Erythroblast (primary cell): ENCODE data around the gene RASSF5.

Source experiments
- GATA1 ChIP-seq: IDR thresholded peaks from 2 replicates; pipeline ENCODE4 v1.6.1; 2011; ENCODE audit warnings: low read depth, mild to moderate bottlenecking, control low read depth, low read length, moderate library complexity
- POLR2A ChIP-seq: IDR thresholded peaks from 2 replicates; pipeline ENCODE4 v1.6.1; 2011; ENCODE audit warnings: mild to moderate bottlenecking, low read length

DNA sequence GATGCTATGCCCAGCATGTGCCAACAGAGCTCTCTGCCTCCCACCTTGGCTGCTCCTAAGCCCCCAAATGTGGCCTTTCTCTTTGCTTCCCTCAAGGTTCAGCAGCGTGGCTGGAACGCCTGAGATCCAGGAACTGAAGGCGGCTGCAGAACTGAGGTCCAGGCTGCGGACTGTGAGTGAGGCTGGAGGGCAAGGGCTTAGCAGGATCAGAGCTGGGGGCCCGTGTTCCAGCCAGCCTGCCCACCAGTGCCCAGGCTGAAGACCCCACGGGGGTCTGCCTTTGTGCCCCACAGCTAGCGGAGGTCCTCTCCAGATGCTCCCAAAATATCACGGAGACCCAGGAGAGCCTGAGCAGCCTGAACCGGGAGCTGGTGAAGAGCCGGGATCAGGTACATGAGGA is 22.4 kb upstream of the RASSF5 start:
- TF ChIP-seq POLR2A, result no peak
- no peak for TF ChIP-seq GATA1
